HG02973 (cell line): Measurements from ENCODE around the gene SLIT3.
"Not testable (repeated sequence)": the region's sequence is repeated elsewhere in the genome, so short reads cannot be mapped to it uniquely, and the experiment has no call there.

Experiments used
- ATAC-seq: cut with Tn5 transposase; IDR thresholded peaks from one replicate; pipeline ENCODE4 v1.9.1; 2021; ENCODE audit warnings: moderate library complexity; ENCODE audit not compliant: unreplicated experiment

The SLIT3 gene

GRCh38 chr5:169151051-169151805 is 149.7 kb downstream of the SLIT3 start:
- no peak for ATAC-seq

DNA sequence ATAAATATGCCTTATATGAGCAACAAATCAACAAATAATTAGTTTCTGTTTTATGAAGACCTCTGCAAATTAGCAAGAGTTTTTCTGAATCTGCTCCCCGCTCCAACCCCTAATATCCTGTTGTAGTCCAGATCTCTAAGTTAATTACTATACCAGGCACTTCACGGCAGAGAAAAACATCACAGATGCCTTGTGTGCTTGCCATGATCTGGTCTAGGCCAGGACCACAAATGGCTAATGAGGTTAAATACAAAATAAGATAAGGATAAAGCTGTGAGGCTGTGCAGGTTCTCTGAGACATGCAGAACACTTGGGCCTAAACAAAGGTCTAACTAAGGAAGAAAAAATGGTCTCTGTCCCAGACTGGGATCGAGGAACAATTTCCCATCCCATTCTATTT is 150.8 kb downstream of the SLIT3 start:
- no peak for ATAC-seq

GRCh38 chr5:169149317-169149716 is 151.6 kb downstream of the SLIT3 start:
- no peak for ATAC-seq

GRCh38 chr5:169148138-169148740 is 152.7 kb downstream of the SLIT3 start:
- no peak for ATAC-seq

- no peak for ATAC-seq
Measured at GRCh38 chr5:169147534-169147933, 153.4 kb downstream of the SLIT3 start.

DNA sequence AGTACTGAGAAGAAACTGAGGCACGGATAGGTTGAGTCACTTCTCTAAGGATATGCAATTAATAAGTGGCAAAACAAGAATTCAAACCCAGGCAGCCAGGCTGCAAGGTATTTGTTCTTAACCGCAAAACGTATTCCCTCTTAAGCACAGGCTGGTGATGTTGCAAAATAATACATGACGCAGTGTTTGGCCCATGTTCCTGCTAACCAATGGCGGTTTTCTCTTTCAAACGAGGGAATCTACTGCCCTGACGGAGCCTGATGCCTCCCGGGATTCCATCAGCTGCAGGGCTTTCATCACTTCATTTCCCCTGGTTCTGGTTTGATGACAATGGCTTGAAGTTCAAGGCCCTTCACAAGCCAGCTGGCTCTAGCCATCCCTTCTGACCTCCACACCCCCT is 154.8 kb downstream of the SLIT3 start:
- no peak for ATAC-seq

DNA sequence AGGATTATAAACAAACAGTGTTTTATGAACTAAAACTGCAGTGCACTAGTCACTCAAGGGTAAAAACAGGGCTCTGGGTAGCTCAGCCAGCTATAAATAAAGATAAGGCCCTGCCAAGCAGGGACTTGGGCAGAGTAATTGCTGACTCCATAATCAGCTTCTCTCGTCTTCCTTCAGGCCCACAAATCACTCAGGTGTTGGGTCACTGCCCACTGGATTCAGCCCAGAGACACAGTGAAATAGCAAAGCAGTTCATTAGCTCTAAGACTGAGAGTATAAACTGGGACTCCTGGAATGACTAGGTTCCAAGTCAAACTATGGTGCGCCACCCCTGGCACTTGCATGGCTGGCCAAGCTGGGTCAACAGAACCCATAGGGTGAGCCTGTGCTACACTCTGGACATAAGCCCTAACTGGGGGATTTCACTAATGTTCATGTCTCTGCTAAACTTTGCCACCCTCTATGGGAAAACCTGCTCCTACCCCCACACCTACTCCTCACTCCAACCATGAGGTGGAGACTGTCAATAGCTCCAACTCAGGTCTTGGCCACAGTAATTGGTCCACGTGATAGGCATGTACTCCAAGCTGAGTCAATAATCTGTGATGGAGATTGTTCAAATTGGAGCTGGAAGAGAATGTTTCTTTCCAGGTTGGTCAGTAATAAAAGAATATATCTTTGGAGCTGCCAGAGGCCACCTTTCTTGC is 158.5 kb downstream of the SLIT3 start:
- ATAC-seq, result no peak

GRCh38 chr5:169140215-169140614 is 160.7 kb downstream of the SLIT3 start:
- ATAC-seq, result not testable (repeated sequence)

DNA sequence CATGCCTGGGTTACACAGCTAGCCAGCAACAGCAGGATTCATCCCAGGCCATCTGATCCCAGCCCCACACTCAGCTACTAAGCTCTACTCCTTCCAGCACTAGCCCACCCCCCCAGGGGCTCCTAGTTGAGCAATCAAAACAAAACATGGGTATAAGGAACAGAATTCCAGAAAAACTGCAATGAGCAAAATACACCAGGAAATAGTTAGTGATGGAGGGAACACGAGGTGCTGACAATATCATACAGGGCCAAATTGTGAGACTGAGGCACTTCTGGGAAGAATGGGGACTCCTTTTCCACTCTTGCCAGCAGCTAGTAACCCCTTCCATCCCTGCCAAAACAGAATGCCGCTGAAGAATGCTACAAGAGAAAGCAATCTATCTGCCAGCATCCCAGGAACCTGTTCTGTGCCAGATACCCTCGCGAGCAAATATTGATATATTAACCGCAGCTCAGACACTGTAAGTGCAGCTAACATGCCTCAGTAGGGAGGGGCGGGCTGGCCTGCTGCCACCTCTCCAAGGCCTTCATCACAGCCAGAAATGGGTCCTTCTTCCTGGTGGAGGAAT is 161.4 kb downstream of the SLIT3 start:
- ATAC-seq, result no peak

- ATAC-seq, result no peak
Measured at GRCh38 chr5:169133531-169133930, 167.4 kb downstream of the SLIT3 start.

DNA sequence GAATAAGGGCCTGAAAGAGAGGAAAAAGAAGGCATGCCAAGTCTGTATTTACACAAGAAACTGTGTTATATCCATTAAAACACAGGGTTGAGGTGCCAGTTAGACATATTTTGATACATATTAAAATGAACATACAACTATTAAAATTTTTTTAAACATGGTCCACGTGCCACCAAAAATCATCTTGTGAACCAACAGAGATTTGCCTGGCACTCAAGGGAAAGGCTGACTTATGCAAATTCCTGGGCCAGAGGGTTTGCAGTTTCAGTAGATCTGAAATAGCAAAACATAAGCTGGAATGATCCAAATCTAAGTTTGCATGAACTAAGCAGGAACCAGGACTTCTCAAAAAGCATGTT is 168.7 kb downstream of the SLIT3 start:
- ATAC-seq, result no peak

GRCh38 chr5:169131616-169132301 is 169.2 kb downstream of the SLIT3 start:
- ATAC-seq, result no peak

- no peak for ATAC-seq
Measured at GRCh38 chr5:169128679-169129078, 172.3 kb downstream of the SLIT3 start.

DNA sequence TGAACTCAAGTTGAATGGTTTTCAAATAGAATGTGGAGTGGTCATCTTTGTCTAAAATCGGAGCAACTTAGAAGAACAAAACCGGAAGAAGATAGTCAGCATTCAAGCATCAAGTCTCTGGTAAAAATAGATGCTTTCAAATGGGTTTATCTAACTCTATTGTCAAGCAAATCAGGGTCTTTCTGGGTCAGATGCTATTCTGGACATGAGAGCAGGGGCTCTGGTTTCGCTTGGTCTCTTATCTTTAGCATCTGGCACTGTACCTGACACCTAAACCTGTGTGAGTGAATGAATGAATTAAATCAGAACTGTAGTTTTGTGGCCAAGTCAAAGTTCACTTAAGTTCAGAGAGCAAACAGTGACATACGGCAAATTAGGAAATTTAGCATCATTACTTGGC is 173.5 kb downstream of the SLIT3 start:
- ATAC-seq, result no peak

DNA sequence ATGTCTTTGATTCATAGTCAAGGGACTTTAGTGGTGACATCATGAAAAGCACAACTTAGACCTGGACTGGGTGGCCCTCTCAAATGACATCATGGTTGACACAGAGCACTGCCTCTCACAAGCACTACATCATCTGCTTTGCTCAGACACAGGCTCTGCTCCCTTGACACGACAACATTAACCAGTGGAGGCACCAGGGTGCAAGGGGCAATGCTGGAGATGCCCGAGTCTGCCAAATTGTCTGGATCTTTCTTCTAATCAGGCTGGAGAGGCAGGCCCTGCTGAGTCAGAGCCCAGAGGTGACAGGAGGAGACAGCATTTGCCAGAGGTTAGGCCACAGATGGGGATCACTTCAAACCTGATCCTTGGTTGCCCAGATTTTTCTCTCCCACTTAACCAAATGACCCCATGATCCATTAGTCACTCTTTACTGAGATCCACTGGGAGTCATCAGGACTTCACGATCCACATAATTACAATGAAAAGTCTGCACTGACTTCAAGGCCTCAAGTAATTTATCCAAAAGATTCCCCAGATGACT is 174.4 kb downstream of the SLIT3 start:
- ATAC-seq, result no peak

DNA sequence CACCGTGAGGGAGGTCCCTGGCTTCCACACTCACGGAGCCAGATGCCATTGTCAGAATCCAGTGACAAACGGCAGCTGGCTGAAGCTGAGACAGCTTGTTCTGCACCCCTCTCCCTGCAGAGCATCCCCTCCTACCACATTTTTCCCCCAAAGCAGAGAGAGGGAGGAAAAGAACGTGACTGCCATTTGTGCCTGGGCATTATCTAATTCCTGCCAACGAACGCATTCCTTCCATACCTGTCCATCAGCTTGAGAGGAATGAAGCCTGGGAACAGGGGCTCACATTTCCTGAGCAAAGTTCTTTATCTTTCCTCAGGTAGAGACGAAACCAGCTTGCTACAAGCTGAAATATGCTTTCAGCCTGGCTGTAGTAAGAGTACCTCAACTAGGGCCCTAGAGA is 175.4 kb downstream of the SLIT3 start:
- ATAC-seq, result no peak

- no peak for ATAC-seq
Measured at GRCh38 chr5:169122951-169123350, 178.0 kb downstream of the SLIT3 start.

DNA sequence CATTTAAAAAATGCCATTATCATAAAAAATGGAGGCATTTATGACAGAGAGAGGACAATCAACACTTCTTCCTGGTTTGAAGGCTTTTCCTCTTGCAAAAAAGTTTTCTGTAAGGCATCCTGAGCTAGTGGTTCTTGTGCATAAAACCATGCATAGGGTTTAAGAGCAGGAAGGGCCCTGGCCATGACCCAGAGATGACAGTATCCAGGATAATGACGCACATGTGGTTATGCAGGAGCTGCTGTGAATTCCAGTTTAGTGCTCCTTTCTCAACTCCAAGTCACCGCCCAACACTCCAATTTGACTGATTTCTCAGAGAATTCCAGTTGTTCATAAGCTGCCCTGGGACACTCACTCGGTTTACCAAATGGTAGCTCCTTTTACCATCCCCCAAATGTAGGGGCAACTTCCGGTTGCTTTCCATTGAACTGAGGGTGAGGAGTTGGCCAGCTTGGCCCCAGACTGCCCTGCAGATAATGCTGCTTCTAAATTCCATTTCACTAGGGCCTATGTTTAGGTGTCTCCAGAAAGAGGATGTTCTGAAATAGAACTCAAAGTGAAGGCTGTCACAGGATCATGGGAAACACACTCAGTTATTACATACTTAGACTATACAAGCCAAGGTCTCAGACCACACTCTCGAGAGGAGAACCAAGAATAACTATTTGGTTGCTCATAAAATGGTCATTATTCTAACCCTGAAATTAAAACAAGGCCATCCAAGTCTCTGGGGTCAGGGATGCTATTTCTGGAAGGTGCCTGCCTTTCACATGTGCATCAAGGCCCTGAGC is 179.1 kb downstream of the SLIT3 start:
- no peak for ATAC-seq

DNA sequence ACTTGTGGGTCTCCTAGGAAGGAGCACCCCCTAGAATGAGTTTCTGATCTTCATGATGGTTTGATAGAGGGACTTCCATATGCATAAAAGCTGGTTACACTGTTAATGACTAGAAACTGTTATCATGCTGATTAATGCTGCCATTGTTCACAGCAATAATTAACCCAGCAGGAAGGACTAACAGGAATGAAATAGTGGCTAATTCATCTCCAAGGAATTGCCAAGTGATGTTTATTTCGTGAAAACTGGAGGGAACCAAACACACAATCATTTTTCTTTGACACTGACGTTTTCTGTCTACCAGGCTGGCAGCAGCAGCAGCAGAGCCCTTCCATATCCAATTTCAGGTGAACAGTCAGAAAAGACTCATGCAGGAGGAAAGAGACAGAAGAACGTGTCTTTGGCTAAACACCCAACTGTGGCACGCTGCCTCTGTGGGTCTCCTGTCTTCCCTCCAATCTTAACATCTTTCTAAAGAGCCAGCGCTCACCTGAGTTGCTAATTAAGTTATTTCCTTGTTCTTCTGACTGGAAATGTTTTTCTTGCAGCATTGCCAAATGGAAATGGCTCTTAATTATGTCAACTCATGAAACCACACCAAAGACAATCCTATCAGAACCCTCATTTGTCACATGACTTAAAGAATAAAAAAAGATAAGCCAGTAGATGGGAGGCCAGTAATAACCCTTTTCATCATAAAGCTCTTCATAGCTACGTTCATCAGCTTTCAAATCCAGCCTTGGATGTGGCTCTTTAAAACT is 181.5 kb downstream of the SLIT3 start:
- ATAC-seq, result no peak
